GM12891 (cell line): ENCODE measurements around the gene RBKS.

ENCODE experiments used
- POLR2AphosphoS5 ChIP-seq: IDR thresholded peaks from 2 replicates; pipeline ENCODE4 v1.6.1; 2011; ENCODE audit warnings: low read depth, low read length, control low read depth
- TAF1 ChIP-seq: IDR thresholded peaks from 2 replicates; pipeline ENCODE4 v1.6.1; 2011; ENCODE audit warnings: low read depth, low read length, control low read depth

DNA sequence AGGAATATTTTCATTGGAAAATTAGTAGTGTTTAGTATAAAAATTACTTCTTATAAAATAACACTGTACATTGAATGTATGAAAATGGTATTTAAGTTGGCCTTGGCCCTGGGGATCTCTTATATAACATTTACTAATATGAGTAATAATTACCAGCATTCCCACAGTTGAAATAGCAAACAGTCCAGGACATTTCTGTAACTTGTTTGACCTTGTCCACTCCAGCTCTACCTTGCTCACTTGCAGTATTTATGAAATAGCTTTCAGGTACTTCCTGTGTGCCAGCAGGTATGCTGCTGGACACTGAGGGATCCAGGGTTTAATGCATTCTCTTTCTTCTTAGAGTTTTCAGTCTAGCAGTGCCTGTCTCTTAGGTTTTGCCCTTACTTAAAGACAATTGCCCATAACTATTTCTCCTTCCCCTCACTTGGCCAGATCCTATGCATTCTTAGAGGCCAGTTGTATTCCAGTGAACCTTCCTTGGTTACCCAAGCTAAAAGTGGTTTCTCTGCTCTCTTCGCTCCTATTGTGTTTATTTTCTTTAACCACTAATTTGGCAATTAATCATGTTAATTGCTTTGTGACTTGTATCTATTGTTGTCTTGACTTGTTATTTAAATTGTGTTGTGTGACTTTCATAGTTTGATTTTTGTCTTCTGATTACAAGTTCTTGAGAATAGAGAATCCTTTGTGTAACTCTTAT lies 26.3 kb upstream of the RBKS start:
- TF ChIP-seq TAF1 (no peak), POLR2AphosphoS5 (no peak)
